ENCODE data around the gene FAM20A.
A peak's percentile ranks its signal among the peaks of the same experiment; 100 is the strongest.

FAM20A gene

DNA sequence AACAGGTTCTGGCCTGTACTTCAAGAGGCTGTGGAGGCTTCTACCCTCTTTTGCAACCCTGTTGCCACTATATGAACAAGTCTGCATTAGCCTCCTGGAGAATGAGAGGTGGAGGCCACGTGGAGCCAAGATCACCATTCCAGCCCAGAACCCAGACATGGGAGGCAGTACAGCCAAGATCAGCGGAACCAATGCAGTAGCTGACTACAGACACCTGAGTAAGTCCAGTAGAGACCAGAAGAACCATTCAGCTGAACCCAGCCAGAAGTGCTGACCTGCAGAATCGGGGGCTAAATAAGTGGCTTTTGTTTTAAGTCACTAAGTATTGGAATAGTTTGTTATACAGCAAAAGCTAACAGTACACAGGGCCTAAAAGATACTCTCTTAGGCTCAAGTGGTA is 12.1 kb downstream of the FAM20A start:
- Histone ChIP-seq H3K9me3 (ENCODE audit: control insufficient read depth, insufficient read depth, low read depth, low read length) (no peaks in the 10 kb centered on the region), H3K27ac (ENCODE audit: extremely low read depth, low read depth, low read length) (no peak overlapping the region), H3K36me3 (ENCODE audit: control insufficient read depth in 2 of 2, insufficient read depth in 1 of 2, low read length in 2 of 2) (no peaks in the 10 kb centered on the region), H3K4me1 (ENCODE audit: control insufficient read depth, insufficient read depth, low read length) (peaks cover 3% of the 10 kb centered on the region), H3K4me3 (ENCODE audit: low read depth, low read length) (no peak overlapping the region)
- ChIA-PET POLR2A (no interaction called here), CTCF (no interaction called here)
- TF ChIP-seq ZNF777 (tag by site-specific recombination; IDR thresholded peaks at IDR 0.05; ENCODE audit: borderline replicate concordance): no peak
- TF ChIP-seq KLF16 (tag by site-specific recombination; IDR thresholded peaks at IDR 0.05): no peak
- TF ChIP-seq ZNF624 (tag by site-specific recombination; IDR thresholded peaks at IDR 0.05): no peak
- no peak for TF ChIP-seq ZNF404 (tag by site-specific recombination; IDR thresholded peaks at IDR 0.05)
- TF ChIP-seq ZNF266 (tag by site-specific recombination; IDR thresholded peaks at IDR 0.05; ENCODE audit: low read depth): no peak
- no peak for TF ChIP-seq ZBTB7A (tag by site-specific recombination; IDR thresholded peaks at IDR 0.05; ENCODE audit: low read depth)
- TF ChIP-seq, protein P1, sequence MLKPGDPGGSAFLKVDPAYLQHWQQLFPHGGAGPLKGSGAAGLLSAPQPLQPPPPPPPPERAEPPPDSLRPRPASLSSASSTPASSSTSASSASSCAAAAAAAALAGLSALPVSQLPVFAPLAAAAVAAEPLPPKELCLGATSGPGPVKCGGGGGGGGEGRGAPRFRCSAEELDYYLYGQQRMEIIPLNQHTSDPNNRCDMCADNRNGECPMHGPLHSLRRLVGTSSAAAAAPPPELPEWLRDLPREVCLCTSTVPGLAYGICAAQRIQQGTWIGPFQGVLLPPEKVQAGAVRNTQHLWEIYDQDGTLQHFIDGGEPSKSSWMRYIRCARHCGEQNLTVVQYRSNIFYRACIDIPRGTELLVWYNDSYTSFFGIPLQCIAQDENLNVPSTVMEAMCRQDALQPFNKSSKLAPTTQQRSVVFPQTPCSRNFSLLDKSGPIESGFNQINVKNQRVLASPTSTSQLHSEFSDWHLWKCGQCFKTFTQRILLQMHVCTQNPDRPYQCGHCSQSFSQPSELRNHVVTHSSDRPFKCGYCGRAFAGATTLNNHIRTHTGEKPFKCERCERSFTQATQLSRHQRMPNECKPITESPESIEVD (tag by site-specific recombination; IDR thresholded peaks at IDR 0.05): no peak
- TF ChIP-seq ZNF354C (tag by site-specific recombination; IDR thresholded peaks at IDR 0.05; ENCODE audit: borderline replicate concordance, low read depth): no peak
- no peak for TF ChIP-seq GLIS1 (tag by site-specific recombination; IDR thresholded peaks at IDR 0.05)
- no peak for TF ChIP-seq MEIS1 (CRISPR knock-in tag; IDR thresholded peaks at IDR 0.05; ENCODE audit: borderline replicate concordance)

DNA sequence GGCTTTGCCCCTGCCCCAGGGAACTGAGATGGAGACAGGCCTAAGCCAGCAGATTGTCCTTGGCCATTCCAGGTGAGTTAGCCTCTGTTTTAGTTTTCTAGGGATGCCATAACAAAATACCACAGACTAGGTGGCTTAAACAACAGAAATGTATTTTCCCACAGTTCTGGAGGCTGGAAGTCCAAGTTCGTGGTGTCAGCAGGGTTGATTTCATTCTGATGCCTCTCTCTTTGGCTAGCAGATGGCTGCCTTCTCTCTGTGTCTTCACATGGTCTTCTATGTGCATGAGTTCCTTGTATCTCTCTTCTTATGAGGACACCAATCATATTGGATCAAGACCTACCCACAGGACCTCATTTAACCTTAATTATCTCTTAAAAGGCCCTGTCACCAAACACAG is 12.8 kb downstream of the FAM20A start:
- ChIA-PET CTCF (no interaction called here), POLR2A (no interaction called here)
- no peaks in the 10 kb centered on the region for H3K9me3 ChIP-seq (ENCODE audit: control insufficient read depth, insufficient read depth, low read depth, low read length)
- H3K36me3 ChIP-seq (ENCODE audit: control insufficient read depth in 2 of 2, insufficient read depth in 1 of 2, low read length in 2 of 2): no peaks in the 10 kb centered on the region
- peaks cover 3% of the 10 kb centered on the region for H3K4me1 ChIP-seq (ENCODE audit: control insufficient read depth, insufficient read depth, low read length)
- no peak overlapping the region for H3K27ac ChIP-seq (ENCODE audit: extremely low read depth, low read depth, low read length)
- no peak overlapping the region for H3K4me3 ChIP-seq (ENCODE audit: low read depth, low read length)
- no peak for TF ChIP-seq ZNF549 (tag by site-specific recombination; IDR thresholded peaks at IDR 0.05)
- peak; percentile 33 for TF ChIP-seq SETDB1 (IDR thresholded peaks at IDR 0.05; ENCODE audit: insufficient read length, low read length)
- TF ChIP-seq ZNF548 (tag by site-specific recombination; IDR thresholded peaks at IDR 0.05): peak; percentile 97
- TF ChIP-seq, protein P2, sequence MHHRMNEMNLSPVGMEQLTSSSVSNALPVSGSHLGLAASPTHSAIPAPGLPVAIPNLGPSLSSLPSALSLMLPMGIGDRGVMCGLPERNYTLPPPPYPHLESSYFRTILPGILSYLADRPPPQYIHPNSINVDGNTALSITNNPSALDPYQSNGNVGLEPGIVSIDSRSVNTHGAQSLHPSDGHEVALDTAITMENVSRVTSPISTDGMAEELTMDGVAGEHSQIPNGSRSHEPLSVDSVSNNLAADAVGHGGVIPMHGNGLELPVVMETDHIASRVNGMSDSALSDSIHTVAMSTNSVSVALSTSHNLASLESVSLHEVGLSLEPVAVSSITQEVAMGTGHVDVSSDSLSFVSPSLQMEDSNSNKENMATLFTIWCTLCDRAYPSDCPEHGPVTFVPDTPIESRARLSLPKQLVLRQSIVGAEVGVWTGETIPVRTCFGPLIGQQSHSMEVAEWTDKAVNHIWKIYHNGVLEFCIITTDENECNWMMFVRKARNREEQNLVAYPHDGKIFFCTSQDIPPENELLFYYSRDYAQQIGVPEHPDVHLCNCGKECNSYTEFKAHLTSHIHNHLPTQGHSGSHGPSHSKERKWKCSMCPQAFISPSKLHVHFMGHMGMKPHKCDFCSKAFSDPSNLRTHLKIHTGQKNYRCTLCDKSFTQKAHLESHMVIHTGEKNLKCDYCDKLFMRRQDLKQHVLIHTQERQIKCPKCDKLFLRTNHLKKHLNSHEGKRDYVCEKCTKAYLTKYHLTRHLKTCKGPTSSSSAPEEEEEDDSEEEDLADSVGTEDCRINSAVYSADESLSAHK (tag by site-specific recombination; IDR thresholded peaks at IDR 0.05): no peak
- TF ChIP-seq GLI4 (tag by site-specific recombination; IDR thresholded peaks at IDR 0.05): no peak

DNA sequence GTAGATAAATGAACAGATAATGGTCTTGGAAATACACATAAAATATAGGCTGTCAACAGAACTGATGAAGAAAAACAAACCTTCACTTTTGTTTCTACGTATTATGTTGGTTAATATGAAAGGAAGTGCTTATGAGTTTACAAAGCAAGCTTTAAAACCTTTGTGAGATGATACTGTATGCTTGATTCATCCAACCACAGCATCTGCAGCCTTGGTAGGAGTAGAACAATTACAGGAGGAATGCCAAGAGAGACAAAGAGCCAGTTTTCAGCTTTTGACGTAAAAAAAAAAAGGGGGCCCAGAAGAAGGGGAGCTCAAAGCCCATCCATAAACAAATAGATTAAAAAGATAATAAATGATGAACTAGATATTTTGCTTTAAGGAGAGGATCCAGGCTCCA is 13.3 kb downstream of the FAM20A start:
- Histone ChIP-seq H3K4me1 (ENCODE audit: control insufficient read depth, insufficient read depth, low read length) (peaks cover 3% of the 10 kb centered on the region), H3K9me3 (ENCODE audit: control insufficient read depth, insufficient read depth, low read depth, low read length) (no peaks in the 10 kb centered on the region), H3K4me3 (ENCODE audit: low read depth, low read length) (no peak overlapping the region), H3K27ac (ENCODE audit: extremely low read depth, low read depth, low read length) (no peak overlapping the region), H3K36me3 (ENCODE audit: control insufficient read depth in 2 of 2, insufficient read depth in 1 of 2, low read length in 2 of 2) (no peaks in the 10 kb centered on the region)
- ChIA-PET CTCF (no interaction called here), POLR2A (no interaction called here)
- TF ChIP-seq KLF7 (tag by site-specific recombination; IDR thresholded peaks at IDR 0.05; ENCODE audit: borderline replicate concordance): no peak

DNA sequence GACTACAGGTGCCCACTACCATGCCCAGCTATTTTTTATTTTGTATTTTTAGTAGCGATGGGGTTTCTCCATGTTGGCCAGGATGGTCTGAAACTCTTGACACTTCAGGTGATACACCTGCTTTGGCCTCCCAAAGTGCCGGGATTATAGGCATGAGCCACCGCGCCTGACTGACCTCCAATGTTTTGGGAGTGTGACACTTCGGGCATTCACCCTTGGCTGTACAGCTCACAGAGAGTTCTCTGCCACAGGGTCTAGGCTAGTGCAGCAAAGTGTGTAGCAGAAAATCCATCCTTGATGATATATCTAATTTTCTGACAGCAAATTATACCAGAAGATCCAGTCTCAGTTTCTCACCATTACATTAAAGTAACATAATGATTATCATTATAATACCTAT is 14.1 kb downstream of the FAM20A start:
- Histone ChIP-seq H3K4me3 (ENCODE audit: low read depth, low read length) (no peak overlapping the region), H3K36me3 (ENCODE audit: control insufficient read depth in 2 of 2, insufficient read depth in 1 of 2, low read length in 2 of 2) (no peaks in the 10 kb centered on the region), H3K27ac (ENCODE audit: extremely low read depth, low read depth, low read length) (no peak overlapping the region), H3K4me1 (ENCODE audit: control insufficient read depth, insufficient read depth, low read length) (no peaks in the 10 kb centered on the region; the same call in 1 of the 2 replicates), H3K9me3 (ENCODE audit: control insufficient read depth, insufficient read depth, low read depth, low read length) (no peaks in the 10 kb centered on the region)
- CTCF ChIA-PET: interaction anchor here (0.6 kb wide), 1 partner anchor 725 kb away, joined by 3 read pairs; no protein-coding TSS in a partner anchor
- POLR2A ChIA-PET: no interaction called here
- TF ChIP-seq KLF8 (tag by site-specific recombination; IDR thresholded peaks at IDR 0.05): no peak
- TF ChIP-seq, protein P3, sequence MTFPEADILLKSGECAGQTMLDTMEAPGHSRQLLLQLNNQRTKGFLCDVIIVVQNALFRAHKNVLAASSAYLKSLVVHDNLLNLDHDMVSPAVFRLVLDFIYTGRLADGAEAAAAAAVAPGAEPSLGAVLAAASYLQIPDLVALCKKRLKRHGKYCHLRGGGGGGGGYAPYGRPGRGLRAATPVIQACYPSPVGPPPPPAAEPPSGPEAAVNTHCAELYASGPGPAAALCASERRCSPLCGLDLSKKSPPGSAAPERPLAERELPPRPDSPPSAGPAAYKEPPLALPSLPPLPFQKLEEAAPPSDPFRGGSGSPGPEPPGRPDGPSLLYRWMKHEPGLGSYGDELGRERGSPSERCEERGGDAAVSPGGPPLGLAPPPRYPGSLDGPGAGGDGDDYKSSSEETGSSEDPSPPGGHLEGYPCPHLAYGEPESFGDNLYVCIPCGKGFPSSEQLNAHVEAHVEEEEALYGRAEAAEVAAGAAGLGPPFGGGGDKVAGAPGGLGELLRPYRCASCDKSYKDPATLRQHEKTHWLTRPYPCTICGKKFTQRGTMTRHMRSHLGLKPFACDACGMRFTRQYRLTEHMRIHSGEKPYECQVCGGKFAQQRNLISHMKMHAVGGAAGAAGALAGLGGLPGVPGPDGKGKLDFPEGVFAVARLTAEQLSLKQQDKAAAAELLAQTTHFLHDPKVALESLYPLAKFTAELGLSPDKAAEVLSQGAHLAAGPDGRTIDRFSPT (tag by site-specific recombination; IDR thresholded peaks at IDR 0.05): no peak
- TF ChIP-seq, protein P4, sequence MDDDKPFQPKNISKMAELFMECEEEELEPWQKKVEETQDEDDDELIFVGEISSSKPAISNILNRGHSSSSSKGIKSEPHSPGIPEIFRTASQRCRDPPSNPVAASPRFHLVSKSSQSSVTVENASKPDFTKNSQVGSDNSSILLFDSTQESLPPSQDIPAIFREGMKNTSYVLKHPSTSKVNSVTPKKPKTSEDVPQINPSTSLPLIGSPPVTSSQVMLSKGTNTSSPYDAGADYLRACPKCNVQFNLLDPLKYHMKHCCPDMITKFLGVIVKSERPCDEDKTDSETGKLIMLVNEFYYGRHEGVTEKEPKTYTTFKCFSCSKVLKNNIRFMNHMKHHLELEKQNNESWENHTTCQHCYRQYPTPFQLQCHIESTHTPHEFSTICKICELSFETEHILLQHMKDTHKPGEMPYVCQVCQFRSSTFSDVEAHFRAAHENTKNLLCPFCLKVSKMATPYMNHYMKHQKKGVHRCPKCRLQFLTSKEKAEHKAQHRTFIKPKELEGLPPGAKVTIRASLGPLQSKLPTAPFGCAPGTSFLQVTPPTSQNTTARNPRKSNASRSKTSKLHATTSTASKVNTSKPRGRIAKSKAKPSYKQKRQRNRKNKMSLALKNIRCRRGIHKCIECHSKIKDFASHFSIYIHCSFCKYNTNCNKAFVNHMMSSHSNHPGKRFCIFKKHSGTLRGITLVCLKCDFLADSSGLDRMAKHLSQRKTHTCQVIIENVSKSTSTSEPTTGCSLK (tag by site-specific recombination; IDR thresholded peaks at IDR 0.05): no peak
- no peak for TF ChIP-seq ZNF707 (tag by site-specific recombination; IDR thresholded peaks at IDR 0.05)
- TF ChIP-seq ZNF660 (tag by site-specific recombination; IDR thresholded peaks at IDR 0.05): no peak
- no peak for TF ChIP-seq ZNF112 (tag by site-specific recombination; IDR thresholded peaks at IDR 0.05)

Data from HEK293 (cell line).